H1 (cell line): ENCODE data around the gene EVC2. TPM values are rescaled to one million over a fixed set of nuclear protein-coding genes. Genes with fewer than 3 reads are reported as not detected.

Experiments
- CTBP2 ChIP-seq: IDR thresholded peaks from 2 replicates; pipeline ENCODE4 v1.7.0; 2011; ENCODE audit warnings: borderline replicate concordance, mild to moderate bottlenecking, moderate library complexity, mixed read lengths, low read length; ENCODE audit not compliant: insufficient read depth, insufficient read length
- KDM5A ChIP-seq: fragments of 200-600 bp; IDR thresholded peaks from 2 replicates; pipeline ENCODE4 v1.7.1; 2012; ENCODE audit warnings: mild to moderate bottlenecking, low read length, inconsistent platforms, mixed read lengths
- RNF2 ChIP-seq: fragments of 200-900, 300-1000 bp; sonication (generic); IDR thresholded peaks from 2 replicates; pipeline ENCODE4 v1.7.1; 2016; ENCODE audit warnings: borderline replicate concordance, low read depth, mild to moderate bottlenecking, antibody characterized with exemption, low read length; ENCODE audit not compliant: poor library complexity, severe bottlenecking; ENCODE audit errors: missing control alignments
- SP2 ChIP-seq: IDR thresholded peaks from 2 replicates; pipeline ENCODE4 v1.6.1; 2012; ENCODE audit warnings: mild to moderate bottlenecking, low read length, inconsistent platforms
- ZNF274 ChIP-seq: IDR thresholded peaks from 2 replicates; pipeline ENCODE4 v1.7.0; 2012; ENCODE audit warnings: low read length, borderline replicate concordance; ENCODE audit errors: extremely low read depth
- polyA plus RNA-seq, 7 experiments: library from polyadenylated mRNA; depleted of rRNA in 3 of 7; stranded (reverse) in 5 of 7; unstranded in 2 of 7; fragments of >200 nt in 5 of 7; fragments of 200-250 nt in 2 of 7; gene quantifications; 1 replicate in 5 of 7; 2 replicates in 1 of 7; 4 replicates in 1 of 7; pipeline versions ENCODE4 v1.2.1 to v1.2.3, GENCODE V29; 2011 to 2013; ENCODE audit warnings: missing spikeins in 2 of 7, mixed read lengths in 2 of 7
- total RNA-seq: library from RNA; stranded (reverse); fragmentation: NEBNext Ultra II Directional; extraction: Animal tissue kit (Norgen Biotek cat#: 25700); gene quantifications from 2 replicates; pipeline ENCODE4 v1.2.1, GENCODE V29; 2021

The EVC2 gene
- total and polyA plus RNA-seq, 2 of the 8 experiments (the other 6 are each of a cell fraction or from before 2014, with no cell fraction given) = 0.73 to 5.9 TPM

DNA sequence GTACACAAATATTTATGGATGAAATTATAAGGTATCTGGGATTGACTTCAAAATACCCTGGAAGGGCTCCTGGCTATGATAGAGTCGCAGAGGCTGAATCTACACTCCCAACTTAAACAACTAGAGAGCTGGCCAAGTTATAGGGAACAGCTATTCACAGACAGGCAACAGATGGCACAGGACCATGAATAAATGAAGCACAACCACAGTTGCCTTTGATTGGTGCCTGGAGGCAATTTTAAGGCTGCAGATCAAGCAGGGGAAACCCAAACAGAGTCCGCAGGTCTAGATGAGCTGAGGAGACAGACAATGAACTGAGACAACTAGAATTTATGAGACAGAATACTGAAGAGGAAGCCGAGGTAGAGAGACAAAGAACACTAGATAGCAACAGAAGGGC, 155.9 kb downstream of the EVC2 start (continued):
- TF ChIP-seq SP2 = no peak
- TF ChIP-seq ZNF274 = no peak
- no peak for TF ChIP-seq CTBP2
- TF ChIP-seq KDM5A = no peak
- no peak for TF ChIP-seq RNF2
